Measurements from ENCODE around the gene L2HGDH.

GRCh38 chr14:50263321-50263720 lies 48.7 kb downstream of the L2HGDH start:
- no peak for TF ChIP-seq CTCF (conservative IDR thresholded peaks at IDR 0.05; ENCODE audit: low read length)
- TF ChIP-seq EZH2phosphoT487 (IDR thresholded peaks at IDR 0.05; ENCODE audit: borderline replicate concordance, low read depth, low read length) = no peak
